Stimulated activated CD4-positive, alpha-beta T cell treated with anti-CD3 and anti-CD28 coated beads, Interleukin-4, amount 100 ng/mL, for 48 hours (primary cell): ENCODE measurements around the gene PARP2.
"Not testable (repeated sequence)": the region's sequence is repeated elsewhere in the genome, so short reads cannot be mapped to it uniquely, and the experiment has no call there.

Source experiments
- DNase-seq, 2 donors: peaks; one replicate each; pipeline ENCODE4 v3.0.0-alpha.2; 2020; ENCODE audit warnings: low read depth in 2 of 2

PARP2 gene, protein sequence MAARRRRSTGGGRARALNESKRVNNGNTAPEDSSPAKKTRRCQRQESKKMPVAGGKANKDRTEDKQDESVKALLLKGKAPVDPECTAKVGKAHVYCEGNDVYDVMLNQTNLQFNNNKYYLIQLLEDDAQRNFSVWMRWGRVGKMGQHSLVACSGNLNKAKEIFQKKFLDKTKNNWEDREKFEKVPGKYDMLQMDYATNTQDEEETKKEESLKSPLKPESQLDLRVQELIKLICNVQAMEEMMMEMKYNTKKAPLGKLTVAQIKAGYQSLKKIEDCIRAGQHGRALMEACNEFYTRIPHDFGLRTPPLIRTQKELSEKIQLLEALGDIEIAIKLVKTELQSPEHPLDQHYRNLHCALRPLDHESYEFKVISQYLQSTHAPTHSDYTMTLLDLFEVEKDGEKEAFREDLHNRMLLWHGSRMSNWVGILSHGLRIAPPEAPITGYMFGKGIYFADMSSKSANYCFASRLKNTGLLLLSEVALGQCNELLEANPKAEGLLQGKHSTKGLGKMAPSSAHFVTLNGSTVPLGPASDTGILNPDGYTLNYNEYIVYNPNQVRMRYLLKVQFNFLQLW

DNA sequence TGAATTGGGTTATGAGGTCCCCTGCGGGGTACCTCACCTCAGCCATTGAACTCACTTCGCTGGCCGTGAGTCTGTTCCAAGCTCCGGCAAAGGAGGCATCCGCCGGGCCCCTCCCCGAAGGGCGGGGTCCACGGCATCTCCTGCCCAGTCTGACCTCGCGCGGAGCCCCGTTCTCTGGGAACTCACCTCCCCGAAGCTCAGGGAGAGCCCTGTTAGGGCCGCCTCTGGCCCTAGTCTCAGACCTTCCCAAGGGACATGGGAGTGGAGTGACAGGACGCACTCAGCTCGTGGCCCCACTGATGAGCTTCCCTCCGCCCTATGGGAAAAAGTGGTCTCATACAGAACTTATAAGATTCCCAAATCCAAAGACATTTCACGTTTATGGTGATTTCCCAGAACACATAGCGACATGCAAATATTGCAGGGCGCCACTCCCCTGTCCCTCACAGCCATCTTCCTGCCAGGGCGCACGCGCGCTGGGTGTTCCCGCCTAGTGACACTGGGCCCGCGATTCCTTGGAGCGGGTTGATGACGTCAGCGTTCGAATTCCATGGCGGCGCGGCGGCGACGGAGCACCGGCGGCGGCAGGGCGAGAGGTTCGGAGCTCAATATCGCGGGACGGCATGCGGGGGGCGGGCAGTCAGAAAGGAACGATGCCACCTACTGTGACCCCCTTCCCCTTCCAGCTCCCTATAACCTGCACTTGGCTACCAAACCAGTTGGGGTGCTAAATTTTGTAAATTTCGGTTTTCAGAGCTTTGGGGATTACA is at the start of gene PARP2:
TSS of gene PARP2 (plus strand) at position 544 of the 770 bp plus-strand sequence. CDS start at position 551, 7 bp downstream.
- peak; percentile 94 to 95 for DNase-seq

DNA sequence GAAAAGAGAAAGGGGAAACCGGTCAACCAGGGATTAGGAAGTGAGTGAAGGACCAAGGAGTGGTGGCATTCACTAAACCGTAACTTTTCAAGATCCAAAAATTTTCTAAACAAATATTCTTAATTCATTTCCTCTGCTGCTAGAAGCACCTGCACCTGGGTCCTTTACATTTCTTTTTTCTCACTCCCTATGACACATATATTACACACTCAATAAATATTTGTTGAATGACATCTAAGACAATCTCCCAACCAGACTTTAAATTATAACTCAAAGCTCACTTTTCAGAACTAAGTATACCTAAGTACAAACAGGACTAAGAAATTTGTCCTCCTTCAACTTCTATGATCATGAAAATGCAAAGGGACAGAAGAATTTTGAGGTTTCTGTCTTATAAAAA is 48.8 kb upstream of the PARP2 start:
- DNase-seq = no peak

DNA sequence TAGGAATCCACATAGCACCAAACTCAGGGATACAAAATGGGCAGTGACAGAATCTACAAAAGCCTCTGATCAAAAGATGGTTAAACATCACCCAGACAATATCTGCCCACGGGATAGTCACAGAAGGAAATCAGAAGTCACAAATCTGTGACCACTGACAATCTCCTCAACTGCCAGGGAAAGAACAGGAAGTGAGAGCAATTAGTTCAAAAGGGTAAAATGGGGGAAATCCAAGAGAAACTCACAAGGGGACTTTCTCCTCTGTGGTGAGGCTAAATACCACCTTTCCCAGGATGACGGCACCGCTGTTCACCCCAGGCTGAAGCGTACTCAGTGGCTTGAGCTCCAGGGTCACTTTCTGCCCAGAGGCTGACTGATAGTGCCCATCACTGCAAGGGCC is 48.4 kb upstream of the PARP2 start:
- DNase-seq = no peak

DNA sequence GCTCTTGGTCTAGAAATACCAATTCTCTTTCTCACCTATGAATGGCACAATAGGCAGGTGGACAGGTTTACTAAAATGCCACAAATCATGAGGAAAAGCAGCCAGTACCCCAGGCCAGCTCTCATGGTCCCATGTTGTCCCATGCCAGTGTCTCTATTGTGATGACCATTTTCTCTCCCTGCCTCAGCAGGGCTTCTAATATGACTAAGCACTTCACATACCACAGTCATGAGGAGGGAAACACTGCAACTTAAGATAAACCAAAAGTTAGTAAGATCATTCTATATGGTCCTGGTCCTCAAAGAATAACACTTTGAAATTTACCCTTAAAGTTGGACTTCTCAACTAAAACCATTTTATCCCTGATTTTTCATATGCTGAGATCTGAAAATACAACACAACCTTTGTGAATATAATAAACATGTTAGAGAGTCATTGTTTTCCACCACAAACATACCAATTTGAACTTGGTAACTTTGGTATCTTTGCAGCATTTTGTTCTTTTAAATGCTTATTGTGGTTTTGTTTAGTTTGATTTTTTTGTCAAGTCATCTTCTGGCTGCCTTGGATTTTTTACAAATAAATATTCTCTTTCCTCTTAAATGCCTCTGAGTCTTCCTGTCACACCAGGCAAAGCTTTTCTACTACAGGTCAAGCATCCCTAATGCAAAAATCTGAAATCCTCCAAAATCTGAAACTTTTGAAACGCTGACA is 41.2 kb upstream of the PARP2 start:
- no peak for DNase-seq

DNA sequence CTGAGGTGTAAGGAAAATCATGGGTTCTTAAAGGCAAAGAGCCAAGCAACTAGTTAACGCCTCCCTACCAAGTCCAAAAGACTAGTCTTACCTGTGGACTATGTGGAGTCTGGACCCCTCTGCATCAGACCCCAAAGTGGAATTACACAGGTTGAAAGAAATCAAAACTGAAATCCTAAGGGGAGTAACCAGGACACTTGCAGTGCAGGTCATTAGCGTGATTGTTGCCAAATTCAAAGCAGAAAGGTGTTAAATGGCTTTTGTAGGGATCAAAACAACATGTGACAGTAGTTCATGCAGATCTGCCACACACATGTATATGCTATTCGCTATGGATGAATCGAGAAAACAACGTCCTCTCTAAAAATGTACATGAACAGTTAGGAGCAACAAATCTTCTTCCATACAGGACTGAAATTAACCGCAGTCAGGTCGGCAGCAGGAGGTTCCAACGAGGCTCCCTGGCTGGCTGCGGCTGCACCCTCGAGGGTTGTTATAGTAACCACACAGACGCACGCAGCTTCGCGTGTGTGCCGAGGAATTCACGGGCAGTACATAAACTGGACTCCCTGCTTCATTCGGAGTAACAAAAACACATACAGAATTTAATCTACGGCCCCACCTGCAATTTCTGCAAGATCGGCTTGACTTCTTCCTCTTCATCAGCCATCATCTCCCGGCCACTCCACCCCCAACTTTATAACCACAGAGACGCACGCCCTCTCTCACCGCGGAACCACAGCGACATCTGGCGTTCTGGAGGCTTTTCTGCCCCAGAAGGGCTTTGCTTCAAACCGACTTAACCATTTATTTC is 38.0 kb upstream of the PARP2 start, which contains the start of gene TTC5:
TSS of gene TTC5 (minus strand) at position 687 of the 814 bp plus-strand sequence. CDS start at position 673, 14 bp downstream.
- DNase-seq = peak; percentile 82 to 86

DNA sequence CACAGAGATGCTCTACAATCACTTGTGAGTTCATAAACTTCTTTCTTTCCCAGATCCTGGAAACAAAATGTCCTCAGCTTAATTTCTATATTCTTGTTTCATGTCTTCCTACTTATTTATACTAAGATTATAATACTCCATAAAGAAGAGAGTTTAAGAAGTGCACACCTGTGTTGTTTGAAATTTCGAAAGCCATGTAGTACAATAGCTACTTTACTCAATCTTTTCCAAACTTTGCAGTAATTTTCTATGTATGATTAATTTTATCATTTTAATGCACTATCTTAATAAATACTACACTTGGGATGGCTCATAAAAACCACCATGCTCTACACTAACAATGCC is 37.4 kb upstream of the PARP2 start:
- DNase-seq = no peak

DNA sequence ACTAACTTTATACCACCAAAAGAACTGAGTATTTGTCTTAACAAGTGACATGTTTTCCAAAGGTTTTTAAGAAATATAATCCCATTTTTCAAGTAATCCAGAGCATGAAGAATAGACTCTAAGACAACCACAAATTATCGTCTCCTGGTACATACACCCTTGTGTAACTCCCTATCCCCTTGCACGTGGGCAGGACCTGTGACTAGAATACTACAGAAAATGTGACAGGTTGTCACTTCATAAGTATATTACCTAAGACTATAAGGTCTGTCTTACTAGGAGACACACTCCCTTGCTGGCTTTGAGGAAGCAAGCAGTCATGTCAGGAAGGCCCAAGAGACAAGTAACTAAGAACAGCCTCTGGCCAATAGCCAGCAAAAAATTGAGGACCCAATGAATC is 29.4 kb upstream of the PARP2 start:
- DNase-seq = no peak

DNA sequence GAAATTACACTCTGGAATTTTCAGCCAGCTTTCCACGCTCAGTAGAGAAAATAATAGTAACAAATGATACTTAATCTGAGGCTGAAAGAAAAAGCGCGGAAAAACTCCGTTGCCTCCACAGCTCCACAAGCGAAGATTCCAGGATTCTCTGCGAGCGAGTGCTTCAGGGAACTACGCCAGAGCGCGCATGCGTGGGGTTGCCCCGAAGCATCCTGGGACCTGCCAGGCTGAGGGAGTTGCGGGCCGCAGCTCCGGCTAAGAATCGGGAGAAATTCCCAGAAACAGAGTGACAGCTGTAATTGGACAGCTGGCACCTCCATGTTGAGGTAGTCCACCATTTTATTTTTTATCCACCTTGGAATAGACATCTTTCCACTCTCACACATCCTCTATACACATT is 25.7 kb upstream of the PARP2 start:
- DNase-seq = no peak

DNA sequence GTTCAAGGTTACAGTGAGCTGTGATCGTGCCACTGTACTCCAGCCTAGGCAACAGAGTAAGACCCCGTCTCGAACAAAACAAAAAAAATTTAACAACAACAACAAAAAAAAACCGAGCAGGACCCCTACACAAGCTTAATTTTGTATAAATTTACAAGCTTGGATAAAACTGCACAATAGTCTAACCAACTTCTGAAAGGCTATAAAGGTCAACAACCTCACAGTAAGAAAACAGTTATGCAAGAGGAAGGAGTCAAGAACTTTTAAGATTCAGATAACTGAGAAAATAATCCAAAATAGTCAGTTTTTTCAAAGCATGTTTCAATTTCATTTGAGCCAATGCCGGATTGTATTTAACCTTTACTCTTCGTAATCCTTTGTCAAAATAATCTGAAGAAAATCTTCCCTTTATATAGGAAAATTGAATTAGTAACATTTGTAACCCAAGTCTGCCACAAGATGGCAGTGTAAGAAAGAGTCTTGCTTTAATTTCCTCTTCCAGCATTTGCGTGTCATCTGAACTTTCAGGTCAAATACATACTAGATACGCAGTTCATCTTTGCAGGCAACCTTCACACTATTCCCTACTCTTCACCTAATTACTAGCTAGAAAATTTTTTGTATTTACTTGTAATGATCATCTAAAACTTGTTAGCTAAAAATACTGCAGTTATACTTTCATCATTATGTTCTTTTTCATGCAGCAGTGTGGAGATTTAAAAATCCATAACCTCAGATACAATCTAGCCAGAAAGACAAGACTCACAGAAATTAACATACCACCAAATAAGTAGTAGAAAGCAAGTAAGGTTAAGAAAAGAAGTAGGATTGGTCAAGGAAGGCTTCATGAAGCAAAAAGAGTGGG is 16.2 kb upstream of the PARP2 start:
- no peak for DNase-seq

DNA sequence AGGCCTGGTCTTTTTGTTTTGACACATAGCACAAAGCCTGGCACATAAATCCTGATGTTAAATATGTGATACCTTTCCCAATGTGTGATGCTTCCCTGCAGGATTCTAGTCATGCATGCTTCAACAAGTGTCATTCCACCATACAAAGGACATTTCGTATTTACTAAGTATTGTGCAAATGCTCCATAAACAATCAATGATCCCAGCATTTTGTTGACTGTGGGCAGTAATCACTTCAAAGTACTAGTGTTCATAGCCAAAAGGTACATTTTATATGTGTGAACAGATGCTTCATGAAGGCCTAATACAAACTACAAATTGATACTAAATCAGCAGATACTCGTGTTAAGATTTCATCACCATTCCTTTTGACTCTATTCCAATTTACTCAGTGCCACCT is 14.7 kb upstream of the PARP2 start:
- DNase-seq = no peak

DNA sequence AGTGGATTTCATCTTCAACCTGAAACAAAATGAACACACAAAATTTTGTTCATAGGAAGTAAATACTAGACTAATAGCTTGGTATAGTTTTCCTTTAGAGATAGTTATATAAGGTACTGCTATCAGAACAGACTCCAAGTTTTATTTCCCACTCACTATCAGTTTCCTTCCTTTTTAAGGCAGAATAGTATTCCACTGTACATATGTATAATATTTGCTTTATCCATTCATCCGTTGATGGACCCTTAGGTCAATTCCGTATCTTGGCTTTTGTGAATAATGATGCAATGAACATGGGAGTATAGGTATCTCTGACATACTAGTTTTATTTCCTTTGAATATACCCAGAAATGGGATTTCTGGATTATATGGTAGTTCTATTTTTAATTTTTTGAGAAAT is 14.1 kb upstream of the PARP2 start:
- no peak for DNase-seq

DNA sequence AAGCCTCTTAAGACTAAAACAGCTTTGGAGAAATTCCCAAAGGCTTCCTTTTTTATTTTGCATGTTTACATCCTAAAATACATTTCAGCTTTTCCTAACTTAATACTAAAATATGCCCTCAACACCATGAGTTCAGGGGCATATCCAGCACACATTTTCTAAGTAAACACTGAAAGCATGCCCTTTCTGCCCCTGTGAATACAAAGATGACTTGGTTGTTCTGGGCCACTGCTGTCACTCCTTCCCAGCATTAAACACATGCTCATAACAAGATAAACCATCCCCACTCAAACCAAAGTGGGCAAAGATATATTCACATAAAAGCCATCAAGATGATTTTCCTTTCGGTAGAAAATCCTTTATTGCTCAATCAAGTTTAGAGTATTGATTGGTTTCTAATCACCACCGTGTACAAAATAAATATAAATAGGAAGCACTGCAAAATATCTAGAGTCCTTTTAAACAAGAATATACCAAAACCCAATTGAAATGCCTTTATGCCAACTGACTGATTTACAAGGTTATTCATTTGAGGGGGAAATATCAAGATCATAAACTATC is 12.3 kb upstream of the PARP2 start:
- no peak for DNase-seq

DNA sequence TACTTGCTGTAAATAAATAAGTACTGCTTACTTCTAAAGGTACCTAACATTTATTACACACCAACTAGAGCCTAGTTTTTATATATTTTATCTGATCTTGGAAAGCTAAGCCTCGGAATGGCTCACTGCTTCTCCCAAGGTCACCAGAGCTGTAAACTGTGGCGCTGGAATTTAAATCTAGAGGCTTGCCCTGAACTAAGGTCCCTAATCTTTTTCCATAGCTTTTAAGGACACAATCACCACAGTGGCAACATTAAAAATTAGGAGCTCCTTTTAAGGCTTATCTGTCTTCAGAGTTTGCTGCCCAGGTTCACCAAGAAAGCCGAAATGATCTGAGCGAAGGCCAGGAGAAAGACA is 11.0 kb upstream of the PARP2 start:
- DNase-seq = no peak

DNA sequence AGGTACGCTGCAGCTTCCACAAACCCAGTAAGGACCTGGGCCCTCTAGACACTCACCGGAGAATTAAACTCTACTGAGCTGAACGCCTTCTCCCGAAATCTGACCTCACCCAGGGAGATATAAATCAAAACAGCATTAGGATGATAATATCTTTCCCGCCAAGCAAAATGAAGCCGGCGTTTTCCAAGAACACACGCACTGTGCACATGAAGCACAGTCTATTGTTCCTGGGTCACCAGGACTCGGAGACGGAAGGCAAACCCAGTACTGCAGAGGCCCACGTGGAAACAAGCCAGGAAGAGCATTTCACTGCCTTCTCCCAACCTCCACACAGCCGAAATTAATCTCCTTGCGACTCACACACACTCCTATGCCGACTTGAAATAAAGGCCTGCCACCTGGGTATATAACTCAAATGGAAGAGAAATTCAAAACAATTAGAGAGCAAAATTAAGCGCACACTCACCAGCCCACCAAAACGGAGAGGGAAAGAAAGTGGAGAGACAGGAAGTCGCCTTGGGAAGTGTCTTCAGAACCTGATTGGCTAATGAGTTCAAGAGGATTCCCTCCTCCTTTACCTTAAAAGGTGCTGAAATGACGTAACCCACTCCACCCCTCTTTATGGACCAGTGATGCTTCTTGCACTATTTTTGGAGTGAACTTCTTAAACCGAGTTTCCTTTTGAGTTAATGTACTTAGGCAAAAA is 10.5 kb upstream of the PARP2 start, which contains the start of gene CCNB1IP1:
TSS of gene CCNB1IP1 (minus strand) at position 492 of the 706 bp plus-strand sequence. CDS start 16,756 bp downstream, outside the sequence.
- DNase-seq = peak; percentile 6 to 41

DNA sequence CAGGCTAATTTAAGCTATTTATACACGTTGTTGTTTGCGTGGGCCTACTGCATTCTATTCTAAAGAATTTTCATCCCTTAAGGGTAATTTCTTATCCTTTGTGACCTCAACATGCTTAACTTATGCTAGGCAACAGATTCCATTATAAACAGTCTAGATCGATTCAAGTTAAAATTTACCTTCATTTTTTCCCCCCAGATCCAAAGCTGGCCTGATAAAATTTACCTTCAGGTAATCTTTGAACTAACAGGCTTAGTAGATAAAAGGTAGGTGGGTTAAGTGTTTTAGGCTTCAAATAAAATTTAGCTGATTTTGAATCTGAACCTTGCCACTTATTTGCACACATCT is 10.0 kb upstream of the PARP2 start:
- no peak for DNase-seq

DNA sequence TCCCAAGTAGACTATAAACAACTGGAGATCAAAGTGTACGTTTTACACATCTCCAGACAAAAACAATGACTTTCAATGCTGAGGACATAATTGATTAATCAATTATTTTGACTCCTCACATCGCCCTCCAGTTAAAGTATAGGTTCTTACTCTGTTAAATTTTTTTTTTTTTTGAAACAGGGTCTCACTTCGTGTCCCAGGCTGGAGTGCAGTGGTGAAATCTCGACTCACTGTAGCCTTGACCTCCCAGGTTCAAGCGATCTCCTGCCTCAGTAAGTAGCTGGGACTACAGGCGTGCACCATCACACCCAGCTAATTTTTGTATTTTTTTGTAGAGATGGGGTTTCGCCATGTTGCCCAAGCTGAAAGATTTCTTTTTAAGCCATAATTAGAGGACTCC is 9.4 kb upstream of the PARP2 start:
- no peak for DNase-seq

DNA sequence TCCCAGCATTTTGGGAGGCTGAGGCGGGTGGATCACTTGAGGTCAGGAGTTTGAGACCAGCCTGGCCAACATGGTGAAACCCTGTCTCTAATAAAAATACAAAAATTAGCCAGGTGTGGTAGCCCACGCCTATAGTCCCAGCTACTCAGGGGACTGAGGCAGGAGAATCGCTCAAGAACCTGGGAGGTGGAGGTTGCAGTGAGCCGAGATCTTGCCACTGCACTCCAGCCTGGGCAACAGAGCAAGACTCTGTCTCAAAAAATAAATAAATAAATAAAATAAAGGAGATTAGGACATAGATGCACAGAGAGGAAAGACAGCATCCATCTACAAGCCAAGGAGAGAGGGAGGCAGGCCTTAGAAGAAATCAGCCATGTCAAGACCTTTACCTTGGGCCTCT is 2.4 kb upstream of the PARP2 start:
- not testable (repeated sequence) for DNase-seq

DNA sequence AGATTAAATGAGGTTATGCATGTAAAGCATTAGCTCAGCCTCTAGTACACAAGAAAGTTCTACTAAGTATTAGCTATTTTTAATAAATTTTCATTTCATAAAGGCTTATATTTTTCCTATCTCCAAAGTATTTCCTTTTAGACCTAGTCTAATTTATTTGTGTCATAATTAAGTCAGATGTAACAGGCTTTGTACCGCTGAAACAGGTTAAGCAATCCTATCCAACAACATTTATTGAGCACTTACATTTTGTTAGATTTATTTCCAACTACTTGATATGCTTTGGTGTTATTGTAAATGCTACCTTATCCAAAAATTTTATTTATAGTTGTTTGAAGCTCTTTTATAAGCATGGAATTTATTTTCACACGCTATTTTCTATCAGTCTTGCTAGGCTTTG is 1.8 kb upstream of the PARP2 start:
- DNase-seq = no peak

DNA sequence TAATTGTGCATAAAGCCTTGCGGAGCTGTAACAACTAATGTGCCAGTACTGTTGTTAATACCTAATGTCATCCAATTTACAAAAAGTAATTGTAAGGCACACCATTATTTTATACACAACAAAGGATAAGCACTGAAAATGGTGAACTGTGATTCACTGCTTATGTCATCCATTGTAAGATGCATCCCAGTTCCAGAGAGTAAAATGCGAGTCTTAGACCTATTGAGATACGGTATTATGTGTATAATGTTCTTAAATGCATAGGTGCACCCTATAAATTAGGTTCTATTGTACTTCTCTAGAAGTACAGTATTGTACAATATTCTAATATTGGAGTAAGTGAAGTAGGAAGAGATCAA is 406 bp downstream of the PARP2 start:
- no peak for DNase-seq
